GM06990 (cell line): Measurements from ENCODE around the gene CCL4.

ENCODE experiments used
- DNase-seq: peaks from one replicate; pipeline ENCODE4 v3.0.0-alpha.2; 2011; ENCODE audit not compliant: insufficient read length; ENCODE audit errors: extremely low read depth
- H3K27me3 ChIP-seq: replicated peaks from 2 replicates; pipeline ENCODE4 v1.6.0; 2011; ENCODE audit warnings: low read length; ENCODE audit not compliant: control insufficient read depth, insufficient read depth
- H3K36me3 ChIP-seq: 2 replicates; pipeline ENCODE4 v1.5.1; 2011; ENCODE audit warnings: low read length; ENCODE audit not compliant: control insufficient read depth, insufficient read depth
- H3K4me3 ChIP-seq: replicated peaks from 2 replicates; pipeline ENCODE4 v1.5.1; 2011; ENCODE audit warnings: low read depth, mild to moderate bottlenecking, control low read depth, low read length
- CTCF ChIP-seq: IDR thresholded peaks from 2 replicates; pipeline ENCODE4 v1.5.1; 2011; ENCODE audit warnings: low read length, control low read depth, mild to moderate bottlenecking, inconsistent platforms; ENCODE audit not compliant: insufficient read depth, poor library complexity, severe bottlenecking

CCL4 gene

DNA sequence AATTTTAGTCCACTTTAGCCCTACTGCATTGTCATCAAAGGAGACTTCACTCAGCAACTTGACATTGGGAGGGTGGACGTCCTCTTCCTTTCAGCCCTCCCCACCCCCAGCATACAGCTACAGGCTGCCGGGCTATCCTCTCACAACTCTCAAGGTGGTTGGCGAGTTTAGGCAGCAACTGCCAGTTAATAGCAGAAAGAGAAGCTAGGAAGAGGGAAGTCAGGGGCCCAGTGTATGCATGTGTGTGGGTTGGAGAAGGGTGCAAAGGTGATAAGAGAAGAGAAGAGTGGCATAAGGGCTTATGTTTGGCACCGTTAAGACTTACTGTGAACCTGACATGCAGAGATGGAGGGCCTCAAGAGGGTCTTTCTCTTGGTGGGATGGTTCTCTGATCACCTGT, 31.8 kb downstream of the CCL4 start:
- no peak for TF ChIP-seq CTCF
- Histone ChIP-seq H3K27me3 (no peaks in the 10 kb centered on the region), H3K36me3 (no peaks in the 10 kb centered on the region), H3K4me3 (no peak overlapping the region)
- no peak for DNase-seq

- DNase-seq: no peak
- Histone ChIP-seq H3K36me3 (no peaks in the 10 kb centered on the region), H3K27me3 (no peaks in the 10 kb centered on the region), H3K4me3 (no peak overlapping the region)
- TF ChIP-seq CTCF: no peak
Observed at GRCh38 chr17:36136036-36136435, 32.4 kb downstream of the CCL4 start.

DNA sequence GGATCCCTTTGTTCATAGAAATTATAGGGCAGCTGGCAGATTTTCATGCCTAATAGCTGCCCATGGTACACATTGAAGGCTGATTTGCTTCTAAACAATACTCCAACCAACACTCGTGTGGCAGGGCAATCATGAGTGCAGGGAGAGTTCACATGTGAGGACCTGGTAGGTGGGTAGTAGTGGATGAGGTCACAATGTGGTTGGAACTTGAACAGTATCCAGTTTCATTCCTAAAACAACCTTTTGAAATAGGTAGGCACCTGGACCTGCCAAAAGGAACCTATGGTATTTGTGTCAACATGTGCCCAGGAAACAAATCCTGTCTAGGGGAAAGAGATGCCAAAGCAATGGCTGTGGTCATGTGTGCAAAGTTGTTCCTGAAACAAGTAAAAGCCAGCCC, 32.8 kb downstream of the CCL4 start:
- Histone ChIP-seq H3K36me3 (no peaks in the 10 kb centered on the region), H3K27me3 (no peaks in the 10 kb centered on the region), H3K4me3 (no peak overlapping the region)
- no peak for DNase-seq
- no peak for TF ChIP-seq CTCF

- Histone ChIP-seq H3K4me3 (no peak overlapping the region), H3K27me3 (no peaks in the 10 kb centered on the region), H3K36me3 (no peaks in the 10 kb centered on the region)
- TF ChIP-seq CTCF: no peak
- no peak for DNase-seq
Observed at GRCh38 chr17:36142235-36142634, 38.6 kb downstream of the CCL4 start.

DNA sequence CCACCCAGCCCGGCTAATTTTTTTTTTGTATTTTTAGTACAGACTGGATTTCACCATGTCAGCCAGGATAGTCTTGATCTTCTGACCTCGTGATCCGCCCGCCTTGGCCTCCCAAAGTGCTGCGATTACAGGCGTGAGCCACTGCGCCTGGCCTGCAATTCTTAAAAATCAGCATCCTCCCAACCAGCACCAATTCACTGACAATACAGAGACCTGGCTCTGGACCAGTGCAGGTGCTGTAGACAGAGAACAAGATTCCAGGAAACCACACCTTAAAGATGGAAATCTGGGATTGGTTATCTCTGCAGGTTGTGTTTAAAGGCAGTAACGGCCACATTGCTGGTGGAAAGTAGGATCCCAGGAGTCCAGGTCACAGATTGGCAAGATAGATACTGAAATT, 39.2 kb downstream of the CCL4 start:
- no peak for TF ChIP-seq CTCF
- DNase-seq: no peak
- Histone ChIP-seq H3K27me3 (no peaks in the 10 kb centered on the region), H3K4me3 (no peak overlapping the region), H3K36me3 (no peaks in the 10 kb centered on the region)

- DNase-seq: no peak
- H3K36me3 ChIP-seq: no peaks in the 10 kb centered on the region
- H3K4me3 ChIP-seq: no peak overlapping the region
- no peaks in the 10 kb centered on the region for H3K27me3 ChIP-seq
- no peak for TF ChIP-seq CTCF
Observed at GRCh38 chr17:36144014-36144413, 40.4 kb downstream of the CCL4 start.
